CD14-positive monocyte (primary cell): Measurements from ENCODE around the gene TRAF6. TPM values are rescaled to one million over a fixed set of nuclear protein-coding genes. Genes with fewer than 3 reads are reported as not detected.

Experiments
- DNase-seq, 3 donors: peaks; one replicate each; pipeline ENCODE4 v3.0.0-alpha.2; 2011 to 2022
- H2AFZ ChIP-seq: 2 replicates; pipeline ENCODE4 v1.6.0; 2012; ENCODE audit warnings: mild to moderate bottlenecking, low read depth, low read length, inconsistent platforms; ENCODE audit not compliant: insufficient read depth, poor library complexity, severe bottlenecking
- H3K27ac ChIP-seq, 2 donors: 1 replicate in 1 of 2; 2 replicates in 1 of 2; pipeline ENCODE4 v1.5.1; 2012 to 2013; ENCODE audit warnings: low read length in 2 of 2, control low read depth in 1 of 2, inconsistent platforms in 1 of 2, low read depth in 1 of 2, mild to moderate bottlenecking in 1 of 2
- H3K27me3 ChIP-seq, 2 donors: one replicate each; pipeline versions ENCODE4 v1.6.0 to v1.6.1; 2011 to 2013; ENCODE audit warnings: low read length in 2 of 2; ENCODE audit not compliant: control insufficient read depth in 2 of 2, insufficient read depth in 2 of 2
- H3K36me3 ChIP-seq, 2 donors: replicated peaks in 1 of 2; 1 replicate in 1 of 2; 2 replicates in 1 of 2; pipeline versions ENCODE4 v1.5.1 to v1.6.1; 2012 to 2013; ENCODE audit warnings: low read length in 2 of 2, control low read depth in 1 of 2, inconsistent platforms in 1 of 2, mild to moderate bottlenecking in 1 of 2; ENCODE audit not compliant: insufficient read depth in 2 of 2, control insufficient read depth in 1 of 2
- H3K4me1 ChIP-seq, 2 donors: 1 replicate in 1 of 2; 2 replicates in 1 of 2; pipeline versions ENCODE4 v1.5.1 to v1.6.1; 2012 to 2013; ENCODE audit warnings: low read length in 2 of 2, control low read depth in 1 of 2, inconsistent platforms in 1 of 2, mild to moderate bottlenecking in 1 of 2, moderate library complexity in 1 of 2; ENCODE audit not compliant: insufficient read depth in 2 of 2, control insufficient read depth in 1 of 2
- H3K4me2 ChIP-seq: replicated peaks from 2 replicates; pipeline ENCODE3; 2012; ENCODE audit warnings: low read length, moderate library complexity, mild to moderate bottlenecking; ENCODE audit not compliant: poor library complexity, severe bottlenecking; ENCODE audit errors: extremely low read depth
- H3K4me3 ChIP-seq, 3 experiments: fragments of 200-600 bp in 1 of 3; sonication (generic) in 1 of 3; replicated peaks in 1 of 3; 1 replicate in 2 of 3; 2 replicates in 1 of 3; pipeline ENCODE4 v1.5.1; 2011 to 2013; ENCODE audit warnings: low read length in 3 of 3, mild to moderate bottlenecking in 3 of 3, control low read depth in 2 of 3, low read depth in 2 of 3, inconsistent platforms in 1 of 3, moderate library complexity in 1 of 3
- H3K79me2 ChIP-seq: 2 replicates; pipeline ENCODE4 v1.6.0; 2012; ENCODE audit warnings: mild to moderate bottlenecking, control low read depth, inconsistent platforms, low read length, moderate library complexity; ENCODE audit not compliant: insufficient read depth
- H3K9ac ChIP-seq: 2 replicates; pipeline ENCODE4 v1.6.0; 2017; ENCODE audit warnings: low read length, mild to moderate bottlenecking; ENCODE audit not compliant: insufficient read depth, poor library complexity, severe bottlenecking
- H3K9me3 ChIP-seq, 2 donors: replicated peaks in 1 of 2; 1 replicate in 1 of 2; 2 replicates in 1 of 2; pipeline versions ENCODE4 v1.5.1 to v1.6.1; 2012 to 2013; ENCODE audit warnings: low read length in 2 of 2, control low read depth in 1 of 2; ENCODE audit not compliant: control insufficient read depth in 1 of 2, insufficient read depth in 1 of 2
- H4K20me1 ChIP-seq: 2 replicates; pipeline ENCODE4 v1.6.0; 2012; ENCODE audit warnings: mild to moderate bottlenecking, low read length, control low read depth, moderate library complexity; ENCODE audit not compliant: insufficient read depth
- H3K27ac Mint-ChIP-seq, 7 donors: one replicate each; pipeline ENCODE4 v1.8.0; 2020; ENCODE audit warnings: mild to moderate bottlenecking in 7 of 7, mixed read lengths in 7 of 7, moderate library complexity in 6 of 7, inconsistent platforms in 2 of 7
- H3K27me3 Mint-ChIP-seq, 3 donors: one replicate each; pipeline ENCODE4 v1.8.0; 2021 to 2022; ENCODE audit warnings: low read depth in 3 of 3, mild to moderate bottlenecking in 3 of 3, mixed read lengths in 3 of 3, moderate library complexity in 3 of 3, inconsistent platforms in 1 of 3
- H3K36me3 Mint-ChIP-seq, 2 donors: one replicate each; pipeline ENCODE4 v1.8.0; 2020; ENCODE audit warnings: mixed read lengths in 2 of 2, inconsistent platforms in 1 of 2, mild to moderate bottlenecking in 1 of 2
- H3K4me1 Mint-ChIP-seq: one replicate; pipeline ENCODE4 v1.8.0; 2020; ENCODE audit warnings: mild to moderate bottlenecking, mixed read lengths
- H3K4me3 Mint-ChIP-seq, 2 donors: one replicate each; pipeline ENCODE4 v1.8.0; 2020; ENCODE audit warnings: mild to moderate bottlenecking in 2 of 2, mixed read lengths in 2 of 2, moderate library complexity in 1 of 2
- H3K9me3 Mint-ChIP-seq, 7 donors: one replicate each; pipeline ENCODE4 v1.8.0; 2020 to 2022; ENCODE audit warnings: mixed read lengths in 7 of 7, mild to moderate bottlenecking in 6 of 7, moderate library complexity in 6 of 7, inconsistent platforms in 2 of 7
- WGBS: methylation state at CpG from one replicate; pipeline ENCODE4 v1.1.5; 2013; ENCODE audit warnings: missing lambda C conversion rate; ENCODE audit not compliant: insufficient coverage; 5-methylcytosine and 5-hydroxymethylcytosine counted together
- intact Hi-C, 2 donors: fragments of 100-400 bp; cut with micrococcal nuclease; formaldehyde crosslinking; loops; one replicate each; pipeline versions ENCODE4 v1.15.0 to v1.15.1; 2023
- polyA plus RNA-seq, 3 donors: library from polyadenylated mRNA; depleted of rRNA in 1 of 3; unstranded in 2 of 3; stranded (reverse) in 1 of 3; fragments of 300-500 nt in 2 of 3; fragments of >200 nt in 1 of 3; fragmentation: Illumina TruSeq in 2 of 3; gene quantifications; 1 replicate in 2 of 3; 2 replicates in 1 of 3; pipeline ENCODE4 v1.2.3, GENCODE V29; 2012 to 2021
- TF ChIP-seq, protein P1 (sequence below): fragments of 200-600 bp; IDR thresholded peaks from one replicate; pipeline ENCODE4 v1.8.0; 2022; ENCODE audit warnings: antibody characterized with exemption, mild to moderate bottlenecking

The TRAF6 gene
- polyA plus RNA-seq, 3 donors = 5.5 to 7.3 (median 6.7) TPM

DNA sequence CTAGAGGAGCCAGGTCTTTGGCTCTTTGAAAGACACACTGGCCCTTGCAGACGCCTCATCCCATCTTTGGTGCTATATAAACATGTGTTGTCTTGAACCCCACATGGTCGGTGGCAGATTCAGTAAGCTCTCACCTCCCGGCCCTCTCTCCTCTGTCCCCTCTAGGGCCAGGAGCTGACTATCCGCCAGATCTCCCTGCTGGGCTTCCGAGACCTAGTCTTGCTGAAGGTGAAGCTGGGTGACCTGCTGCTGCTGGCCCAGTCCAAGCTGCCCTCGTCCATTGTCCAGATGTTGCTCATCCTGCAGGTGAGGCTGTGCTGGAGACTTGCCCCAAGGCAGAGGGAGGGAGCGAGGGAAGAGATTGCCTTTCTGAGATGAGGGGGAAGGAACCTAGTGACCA, 63.9 kb downstream of the TRAF6 start:
- H3K4me2 ChIP-seq = no peak overlapping the region
- 97% methylated on average over 4 of the region's 7 CpGs for WGBS
- no peak overlapping the region for H3K4me3 Mint-ChIP-seq
- H3K4me1 ChIP-seq = peaks cover 12 to 21% of the 10 kb centered on the region in 2 donors
- no peak overlapping the region for H3K27ac ChIP-seq
- no peaks in the 10 kb centered on the region for H3K9me3 ChIP-seq
- no peaks in the 10 kb centered on the region for H3K27me3 ChIP-seq
- H3K36me3 ChIP-seq = no peaks in the 10 kb centered on the region
- TF ChIP-seq, protein P1, sequence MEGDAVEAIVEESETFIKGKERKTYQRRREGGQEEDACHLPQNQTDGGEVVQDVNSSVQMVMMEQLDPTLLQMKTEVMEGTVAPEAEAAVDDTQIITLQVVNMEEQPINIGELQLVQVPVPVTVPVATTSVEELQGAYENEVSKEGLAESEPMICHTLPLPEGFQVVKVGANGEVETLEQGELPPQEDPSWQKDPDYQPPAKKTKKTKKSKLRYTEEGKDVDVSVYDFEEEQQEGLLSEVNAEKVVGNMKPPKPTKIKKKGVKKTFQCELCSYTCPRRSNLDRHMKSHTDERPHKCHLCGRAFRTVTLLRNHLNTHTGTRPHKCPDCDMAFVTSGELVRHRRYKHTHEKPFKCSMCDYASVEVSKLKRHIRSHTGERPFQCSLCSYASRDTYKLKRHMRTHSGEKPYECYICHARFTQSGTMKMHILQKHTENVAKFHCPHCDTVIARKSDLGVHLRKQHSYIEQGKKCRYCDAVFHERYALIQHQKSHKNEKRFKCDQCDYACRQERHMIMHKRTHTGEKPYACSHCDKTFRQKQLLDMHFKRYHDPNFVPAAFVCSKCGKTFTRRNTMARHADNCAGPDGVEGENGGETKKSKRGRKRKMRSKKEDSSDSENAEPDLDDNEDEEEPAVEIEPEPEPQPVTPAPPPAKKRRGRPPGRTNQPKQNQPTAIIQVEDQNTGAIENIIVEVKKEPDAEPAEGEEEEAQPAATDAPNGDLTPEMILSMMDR = no peak
- peaks cover 28% of the 10 kb centered on the region for H3K4me1 Mint-ChIP-seq
- H3K9me3 Mint-ChIP-seq = no peaks in the 10 kb centered on the region
- no peak for DNase-seq
- no peaks in the 10 kb centered on the region for H4K20me1 ChIP-seq
- H3K4me3 ChIP-seq = no peak overlapping the region
- intact Hi-C loops = no loop called here
- H3K27me3 Mint-ChIP-seq = peaks cover 0 to 2% (median 2%) of the 10 kb centered on the region in 3 donors
- H3K79me2 ChIP-seq = no peaks in the 10 kb centered on the region
- peaks cover 24 to 25% of the 10 kb centered on the region in 2 donors for H3K36me3 Mint-ChIP-seq
- H3K27ac Mint-ChIP-seq = no peak overlapping the region
- no peak overlapping the region for H2AFZ ChIP-seq
- no peak overlapping the region for H3K9ac ChIP-seq

DNA sequence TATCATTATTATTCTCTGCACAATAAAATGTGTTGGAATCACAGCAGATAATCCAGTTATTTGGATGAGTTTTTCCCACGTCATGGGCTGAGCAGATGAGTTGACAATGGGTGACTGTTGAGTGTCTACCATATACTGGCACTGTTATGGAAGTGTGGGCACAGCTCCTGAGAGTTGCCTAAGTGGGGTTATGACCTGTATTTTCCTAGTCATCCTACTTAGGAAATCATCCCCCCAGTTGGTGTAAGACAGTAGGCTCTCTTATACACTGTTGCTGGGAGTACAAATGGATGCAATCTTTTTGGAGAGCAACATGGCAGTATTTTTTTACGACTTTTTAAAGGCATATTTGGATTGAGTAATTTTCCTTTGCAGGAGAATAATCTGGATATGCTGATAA, 66.4 kb downstream of the TRAF6 start:
- no peak overlapping the region for H3K9ac ChIP-seq
- no peak overlapping the region for H3K4me2 ChIP-seq
- H3K4me3 ChIP-seq = no peak overlapping the region
- TF ChIP-seq, protein P1 = no peak
- Mint-ChIP-seq H3K27ac (no peak overlapping the region), H3K27me3 (peaks cover 0 to 3% (median 2%) of the 10 kb centered on the region in 3 donors), H3K36me3 (peaks cover 17 to 26% of the 10 kb centered on the region in 2 donors), H3K4me1 (peaks cover 12% of the 10 kb centered on the region), H3K4me3 (no peak overlapping the region), H3K9me3 (no peaks in the 10 kb centered on the region)
- no peaks in the 10 kb centered on the region for H3K9me3 ChIP-seq
- no peak overlapping the region for H3K27ac ChIP-seq
- intact Hi-C loops = no loop called here
- no peak overlapping the region for H2AFZ ChIP-seq
- WGBS = no CpG with 5 or more reads among the region's 2 CpGs
- no peaks in the 10 kb centered on the region for H3K36me3 ChIP-seq
- H3K4me1 ChIP-seq = peaks cover 0 to 6% of the 10 kb centered on the region in 2 donors
- no peak for DNase-seq
- H3K27me3 ChIP-seq = no peaks in the 10 kb centered on the region
- no peaks in the 10 kb centered on the region for H4K20me1 ChIP-seq
- H3K79me2 ChIP-seq = no peaks in the 10 kb centered on the region
